ENCODE measurements around the gene RPUSD1.

GRCh38 chr16:779561-779960 is 8.6 kb downstream of the RPUSD1 start:
- TF ChIP-seq GABPA (IDR thresholded peaks at IDR 0.05; ENCODE audit: low read depth) (no peak), CTCF (IDR thresholded peaks at IDR 0.05) (no peak), EP300 (IDR thresholded peaks at IDR 0.05; ENCODE audit: borderline replicate concordance in 1 of 2, low read depth in 1 of 2, low read length in 1 of 2) (no peak), EZH2phosphoT487 (IDR thresholded peaks at IDR 0.05; ENCODE audit: borderline replicate concordance, low read depth) (no peak), POLR2AphosphoS5 (IDR thresholded peaks at IDR 0.05; ENCODE audit: low read depth, low read length) (no peak), JUND (IDR thresholded peaks at IDR 0.05) (no peak), FOXM1 (IDR thresholded peaks at IDR 0.05; ENCODE audit: low read depth) (no peak), YY1 (IDR thresholded peaks at IDR 0.05; ENCODE audit: low read depth) (no peak), GATA2 (CRISPR knock-in tag; IDR thresholded peaks at IDR 0.05) (no peak), RAD21 (IDR thresholded peaks at IDR 0.05; ENCODE audit: low read length) (no peak), USF2 (IDR thresholded peaks at IDR 0.05; ENCODE audit: borderline replicate concordance, low read depth, low read length) (no peak), IRF3 (IDR thresholded peaks at IDR 0.05; ENCODE audit: low read depth, low read length) (no peak)
- TF ChIP-seq, protein P1, sequence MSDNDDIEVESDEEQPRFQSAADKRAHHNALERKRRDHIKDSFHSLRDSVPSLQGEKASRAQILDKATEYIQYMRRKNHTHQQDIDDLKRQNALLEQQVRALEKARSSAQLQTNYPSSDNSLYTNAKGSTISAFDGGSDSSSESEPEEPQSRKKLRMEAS (IDR thresholded peaks at IDR 0.05; ENCODE audit: low read depth): no peak
